Parathyroid adenoma (tissue), 2 donors: ENCODE data around the gene RSBN1L.

Experiments
- H2AFZ ChIP-seq: fragments of 300-600 bp; sonication (generic); one replicate; pipeline ENCODE4 v1.7.0; 2017; ENCODE audit warnings: antibody characterized with exemption, mild to moderate bottlenecking
- H3K27ac ChIP-seq: fragments of 300-600 bp; sonication (generic); one replicate; pipeline ENCODE4 v1.7.0; 2017
- H3K27me3 ChIP-seq: fragments of 300-600 bp; sonication (generic); one replicate; pipeline ENCODE4 v1.7.0; 2017; ENCODE audit warnings: low read length; ENCODE audit not compliant: control insufficient read depth, insufficient read depth
- H3K36me3 ChIP-seq: fragments of 300-600 bp; sonication (generic); one replicate; pipeline ENCODE4 v1.7.0; 2017; ENCODE audit warnings: low read length; ENCODE audit not compliant: control insufficient read depth, insufficient read depth
- H3K4me1 ChIP-seq: fragments of 300-600 bp; sonication (generic); one replicate; pipeline ENCODE4 v1.7.0; 2017; ENCODE audit warnings: control low read depth
- H3K4me2 ChIP-seq: fragments of 300-600 bp; sonication (generic); one replicate; pipeline ENCODE4 v1.7.0; 2017; ENCODE audit warnings: low read length
- H3K4me3 ChIP-seq: fragments of 300-600 bp; sonication (generic); one replicate; pipeline ENCODE4 v1.7.0; 2017; ENCODE audit warnings: low read depth, low read length
- H3K79me2 ChIP-seq: fragments of 300-600 bp; sonication (generic); one replicate; pipeline ENCODE4 v1.7.0; 2017; ENCODE audit warnings: control low read depth
- H3K9ac ChIP-seq: fragments of 300-600 bp; sonication (generic); one replicate; pipeline ENCODE4 v1.7.0; 2017; ENCODE audit warnings: mild to moderate bottlenecking
- H3K9me3 ChIP-seq: fragments of 300-600 bp; sonication (generic); one replicate; pipeline ENCODE4 v1.7.0; 2017; ENCODE audit warnings: low read length; ENCODE audit not compliant: control insufficient read depth
- CTCF ChIP-seq: fragments of 300-600 bp; sonication (generic); IDR thresholded peaks from one replicate; pipeline ENCODE4 v1.7.0; 2017; ENCODE audit warnings: antibody characterized with exemption, mild to moderate bottlenecking
- donor health status: primary hyperparathyroidism.

Gene RSBN1L

GRCh38 chr7:77667459-77668086 lies 28.7 kb upstream of the RSBN1L start:
- Histone ChIP-seq H3K4me2 (no peak overlapping the region), H3K27ac (no peak overlapping the region), H3K9ac (no peak overlapping the region), H3K4me3 (no peak overlapping the region), H2AFZ (no peak overlapping the region), H3K36me3 (no peaks in the 10 kb centered on the region), H3K9me3 (no peaks in the 10 kb centered on the region), H3K27me3 (no peaks in the 10 kb centered on the region), H3K4me1 (no peaks in the 10 kb centered on the region), H3K79me2 (no peaks in the 10 kb centered on the region)
- TF ChIP-seq CTCF, result no peak

DNA sequence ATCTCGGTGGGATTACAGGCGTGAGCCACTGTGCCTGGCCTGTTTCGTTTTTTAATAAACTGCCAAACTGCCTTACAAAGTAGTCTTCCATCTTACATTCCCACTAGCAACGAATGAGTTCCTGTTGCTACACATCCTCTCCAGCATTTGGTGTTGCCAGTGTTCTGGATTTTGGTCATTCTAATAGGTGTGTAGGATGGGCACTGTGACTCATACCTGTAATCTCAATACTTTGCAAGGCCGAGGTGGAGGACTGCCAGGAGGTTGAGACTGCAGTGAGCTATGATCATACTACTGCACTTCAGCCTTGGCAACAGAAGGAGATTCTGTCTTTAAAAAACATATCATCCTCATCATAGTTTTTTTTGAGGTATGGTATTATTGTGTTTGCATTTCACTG lies 21.4 kb upstream of the RSBN1L start:
- no peak overlapping the region for H3K4me2 ChIP-seq
- no peaks in the 10 kb centered on the region for H3K79me2 ChIP-seq
- no peak overlapping the region for H3K9ac ChIP-seq
- no peaks in the 10 kb centered on the region for H3K36me3 ChIP-seq
- TF ChIP-seq CTCF, result no peak
- no peak overlapping the region for H2AFZ ChIP-seq
- no peaks in the 10 kb centered on the region for H3K9me3 ChIP-seq
- peaks cover 2% of the 10 kb centered on the region for H3K4me1 ChIP-seq
- H3K27me3 ChIP-seq, result no peaks in the 10 kb centered on the region
- H3K27ac ChIP-seq, result no peak overlapping the region
- no peak overlapping the region for H3K4me3 ChIP-seq

GRCh38 chr7:77679608-77680007 lies 16.7 kb upstream of the RSBN1L start:
- H3K4me1 ChIP-seq, result peaks cover 2% of the 10 kb centered on the region
- no peaks in the 10 kb centered on the region for H3K27me3 ChIP-seq
- TF ChIP-seq CTCF, result no peak
- no peaks in the 10 kb centered on the region for H3K9me3 ChIP-seq
- H3K27ac ChIP-seq, result no peak overlapping the region
- no peaks in the 10 kb centered on the region for H3K36me3 ChIP-seq
- H3K79me2 ChIP-seq, result no peaks in the 10 kb centered on the region
- no peak overlapping the region for H3K9ac ChIP-seq
- peak overlapping the region; percentile 31 for H3K4me2 ChIP-seq
- no peak overlapping the region for H2AFZ ChIP-seq
- no peak overlapping the region for H3K4me3 ChIP-seq

DNA sequence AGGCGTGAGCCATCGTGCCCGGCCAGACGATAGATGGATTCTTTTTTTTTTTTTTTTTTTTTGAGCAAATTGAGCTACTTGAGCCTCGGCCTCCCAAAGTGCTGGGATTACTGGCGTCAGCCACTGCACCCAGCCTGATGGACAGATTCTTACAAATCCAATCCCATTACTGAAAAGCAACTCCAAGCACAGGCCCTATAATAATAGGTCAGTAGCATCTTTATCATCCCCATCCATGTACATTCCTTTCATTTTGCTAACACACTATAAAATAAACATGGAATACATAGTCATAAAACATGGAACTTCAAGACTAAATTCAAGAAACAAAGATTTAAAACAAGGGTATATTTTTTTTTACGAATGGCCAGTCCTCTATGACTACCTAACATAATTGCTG lies 16.0 kb upstream of the RSBN1L start:
- H3K27ac ChIP-seq, result no peak overlapping the region
- H2AFZ ChIP-seq, result no peak overlapping the region
- peaks cover 2% of the 10 kb centered on the region for H3K4me1 ChIP-seq
- no peaks in the 10 kb centered on the region for H3K9me3 ChIP-seq
- H3K9ac ChIP-seq, result no peak overlapping the region
- no peak overlapping the region for H3K4me2 ChIP-seq
- H3K4me3 ChIP-seq, result no peak overlapping the region
- H3K79me2 ChIP-seq, result no peaks in the 10 kb centered on the region
- no peaks in the 10 kb centered on the region for H3K27me3 ChIP-seq
- H3K36me3 ChIP-seq, result no peaks in the 10 kb centered on the region
- no peak for TF ChIP-seq CTCF

GRCh38 chr7:77684030-77684429 lies 12.2 kb upstream of the RSBN1L start:
- Histone ChIP-seq H3K79me2 (peaks cover 2% of the 10 kb centered on the region), H3K4me2 (no peak overlapping the region), H3K36me3 (no peaks in the 10 kb centered on the region), H3K4me1 (peaks cover 2% of the 10 kb centered on the region), H3K4me3 (no peak overlapping the region), H3K27me3 (no peaks in the 10 kb centered on the region), H3K27ac (no peak overlapping the region), H2AFZ (peak overlapping the region; percentile 26), H3K9ac (no peak overlapping the region), H3K9me3 (no peaks in the 10 kb centered on the region)
- TF ChIP-seq CTCF, result no peak
